ENCODE results near the gene MED31. TPM values are rescaled to one million over a fixed set of nuclear protein-coding genes. Genes with fewer than 3 reads are reported as not detected.

The MED31 gene
- 10 to 100 TPM in 1 of 2 donors, 1 to 10 TPM in 1; 8.3 to 10.7 TPM for total RNA-seq

DNA sequence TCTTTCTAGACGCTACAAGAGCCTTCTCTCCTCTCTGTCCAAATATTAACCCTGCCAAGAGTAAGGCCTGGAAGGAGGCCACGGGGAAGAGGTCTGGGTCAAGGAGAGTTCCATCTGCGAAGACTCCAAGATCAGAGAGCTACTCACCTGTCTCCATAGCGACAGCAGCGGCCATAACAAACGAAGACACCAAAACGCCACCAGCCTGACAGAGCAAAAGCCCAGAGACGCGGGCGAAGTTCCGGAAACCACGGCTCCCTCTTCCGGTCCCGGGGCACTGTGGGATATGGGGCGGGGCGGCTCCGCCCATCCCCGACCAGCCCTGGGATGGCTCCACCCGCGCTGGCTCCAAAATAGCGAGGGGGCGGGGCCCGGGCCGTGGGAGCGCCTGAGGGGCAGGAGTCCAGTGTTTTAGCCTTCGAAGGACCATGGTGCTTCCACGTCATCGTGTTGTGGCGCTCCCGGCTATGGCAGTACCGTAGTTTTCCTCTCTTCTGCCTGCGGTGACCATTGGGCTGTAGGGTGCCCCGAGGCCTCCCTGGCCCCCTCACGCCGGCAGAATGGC lies at the start of gene MED31, which contains the start of gene C17orf100:
Gene MED31 (minus strand): TSS at position 252 of the 565 bp plus-strand sequence. CDS start 77 bp downstream, at position 175.
Gene C17orf100 (plus strand): TSS at position 409 of the 565 bp plus-strand sequence. CDS start 152 bp downstream, at position 561.
- peak; percentile 90 for DNase-seq (ENCODE audit: low spot score)
- TF ChIP-seq, protein P1, sequence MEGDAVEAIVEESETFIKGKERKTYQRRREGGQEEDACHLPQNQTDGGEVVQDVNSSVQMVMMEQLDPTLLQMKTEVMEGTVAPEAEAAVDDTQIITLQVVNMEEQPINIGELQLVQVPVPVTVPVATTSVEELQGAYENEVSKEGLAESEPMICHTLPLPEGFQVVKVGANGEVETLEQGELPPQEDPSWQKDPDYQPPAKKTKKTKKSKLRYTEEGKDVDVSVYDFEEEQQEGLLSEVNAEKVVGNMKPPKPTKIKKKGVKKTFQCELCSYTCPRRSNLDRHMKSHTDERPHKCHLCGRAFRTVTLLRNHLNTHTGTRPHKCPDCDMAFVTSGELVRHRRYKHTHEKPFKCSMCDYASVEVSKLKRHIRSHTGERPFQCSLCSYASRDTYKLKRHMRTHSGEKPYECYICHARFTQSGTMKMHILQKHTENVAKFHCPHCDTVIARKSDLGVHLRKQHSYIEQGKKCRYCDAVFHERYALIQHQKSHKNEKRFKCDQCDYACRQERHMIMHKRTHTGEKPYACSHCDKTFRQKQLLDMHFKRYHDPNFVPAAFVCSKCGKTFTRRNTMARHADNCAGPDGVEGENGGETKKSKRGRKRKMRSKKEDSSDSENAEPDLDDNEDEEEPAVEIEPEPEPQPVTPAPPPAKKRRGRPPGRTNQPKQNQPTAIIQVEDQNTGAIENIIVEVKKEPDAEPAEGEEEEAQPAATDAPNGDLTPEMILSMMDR (IDR thresholded peaks at IDR 0.05) = peak in 2 of 4 experiments; percentile 11 to 19
- TF ChIP-seq POLR2A (IDR thresholded peaks at IDR 0.05) (peak; percentile 67), POLR2AphosphoS5 (IDR thresholded peaks at IDR 0.05) (peak; percentile 96)
- H3K4me1 ChIP-seq (replicated peaks) = peaks cover 11% of the 10 kb centered on the region
- peak within 1 kb of the TSS; percentile 70 to 71 for H3K4me3 ChIP-seq
- no peaks in the 10 kb centered on the region for H3K36me3 ChIP-seq
- no peaks in the 10 kb centered on the region for H3K9me3 ChIP-seq
- intact Hi-C loops (cut with DNase I) = loop anchor here (5.0 kb wide), 1 partner anchor 366 kb away; no protein-coding TSS in a partner anchor
- H3K27ac ChIP-seq = peak within 1 kb of the TSS; percentile 80 to 84
- peaks cover 2% of the 10 kb centered on the region for H3K27me3 ChIP-seq (replicated peaks; ENCODE audit: insufficient read depth)
- WGBS = 1% methylated on average over 25 of the region's 35 CpGs

DNA sequence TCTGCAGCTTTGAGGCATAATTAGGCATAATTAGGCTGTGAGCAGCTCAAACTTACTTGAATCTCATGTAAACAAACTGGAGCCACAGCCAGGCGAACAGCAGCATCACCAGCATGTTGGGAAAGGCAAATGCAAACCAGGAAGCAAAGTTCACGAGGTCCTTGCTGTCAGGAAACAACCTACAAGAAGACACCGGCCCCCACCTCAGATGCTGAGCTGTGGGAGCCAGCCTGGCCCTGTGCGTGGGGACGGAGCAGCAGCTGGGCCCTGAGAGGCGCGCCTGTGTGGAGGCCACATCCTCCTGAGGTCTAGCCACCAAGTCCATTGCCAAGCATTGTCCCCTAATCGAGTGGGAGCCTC lies 49.5 kb upstream of the MED31 start:
- no peaks in the 10 kb centered on the region for H3K27me3 ChIP-seq (replicated peaks; ENCODE audit: insufficient read depth)
- H3K27ac ChIP-seq = no peak overlapping the region

DNA sequence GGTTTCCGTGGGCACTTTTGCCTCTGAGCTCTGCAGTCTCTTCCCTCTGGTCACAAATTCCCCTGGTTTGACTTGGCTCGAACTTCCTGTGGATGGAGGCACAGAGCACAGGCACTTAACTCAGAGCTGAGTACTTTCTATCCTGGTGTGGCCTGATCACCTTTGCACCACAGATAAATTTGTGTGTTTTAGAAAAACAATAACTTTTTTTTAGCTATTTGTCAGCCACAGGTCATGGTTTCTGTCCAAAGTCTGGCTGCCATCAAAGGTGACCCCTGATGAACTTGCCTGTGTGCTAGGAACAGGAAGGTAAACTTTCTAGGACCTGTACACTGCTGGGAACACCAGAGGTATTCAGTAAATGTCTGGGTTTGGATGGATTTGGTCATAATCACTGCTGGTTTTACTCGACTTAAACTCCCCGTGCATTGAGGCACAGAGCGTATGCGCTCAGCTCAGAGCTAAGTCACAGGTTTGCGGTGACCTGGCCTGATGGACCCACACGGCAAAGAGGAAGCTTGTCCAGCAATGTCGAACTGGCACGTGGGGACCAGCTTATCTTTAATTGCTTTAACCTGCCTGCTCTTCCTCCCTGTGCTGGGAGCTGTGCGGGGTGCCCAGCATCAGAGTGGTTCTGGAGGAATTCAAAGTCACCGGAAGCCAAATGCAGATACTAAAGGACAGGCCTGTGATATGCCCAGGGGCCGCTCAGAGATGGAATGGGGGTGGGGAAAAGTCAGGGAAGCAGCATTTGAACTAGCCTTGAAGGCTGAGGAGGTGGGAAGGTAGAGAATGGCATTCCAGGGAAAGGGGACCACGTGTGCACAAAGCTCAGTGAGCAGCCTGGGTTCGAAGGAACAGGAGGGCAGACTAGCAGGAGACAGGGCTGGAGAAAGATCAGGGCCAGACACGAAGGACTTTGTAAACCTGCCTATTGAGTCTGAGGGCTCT lies 48.9 kb upstream of the MED31 start:
- Histone ChIP-seq H3K4me3 (no peak overlapping the region), H3K27me3 (replicated peaks; ENCODE audit: insufficient read depth) (no peaks in the 10 kb centered on the region), H3K4me1 (replicated peaks) (no peaks in the 10 kb centered on the region), H3K36me3 (no peaks in the 10 kb centered on the region), H3K27ac (no peak overlapping the region), H3K9me3 (no peaks in the 10 kb centered on the region)
- DNase-seq (ENCODE audit: low spot score) = no peak
- TF ChIP-seq, protein P1 (IDR thresholded peaks at IDR 0.05) = no peak
- no peak for TF ChIP-seq POLR2AphosphoS5 (IDR thresholded peaks at IDR 0.05)
- intact Hi-C loops (cut with DNase I) = no loop called here
- WGBS = 69% methylated on average over 16 of the region's 16 CpGs

More for the DNA sequence above, 49.5 kb upstream of the MED31 start:
- intact Hi-C loops (cut with DNase I) = no loop called here
- TF ChIP-seq POLR2A (IDR thresholded peaks at IDR 0.05) (no peak), POLR2AphosphoS5 (IDR thresholded peaks at IDR 0.05) (no peak)
- TF ChIP-seq, protein P1 (IDR thresholded peaks at IDR 0.05) = no peak
- no peaks in the 10 kb centered on the region for H3K36me3 ChIP-seq
- no peaks in the 10 kb centered on the region for H3K4me1 ChIP-seq (replicated peaks)
- no peak for DNase-seq (ENCODE audit: low spot score)
- 86% methylated on average over 8 of the region's 8 CpGs for WGBS
- H3K9me3 ChIP-seq = no peaks in the 10 kb centered on the region
- no peak overlapping the region for H3K4me3 ChIP-seq

DNA sequence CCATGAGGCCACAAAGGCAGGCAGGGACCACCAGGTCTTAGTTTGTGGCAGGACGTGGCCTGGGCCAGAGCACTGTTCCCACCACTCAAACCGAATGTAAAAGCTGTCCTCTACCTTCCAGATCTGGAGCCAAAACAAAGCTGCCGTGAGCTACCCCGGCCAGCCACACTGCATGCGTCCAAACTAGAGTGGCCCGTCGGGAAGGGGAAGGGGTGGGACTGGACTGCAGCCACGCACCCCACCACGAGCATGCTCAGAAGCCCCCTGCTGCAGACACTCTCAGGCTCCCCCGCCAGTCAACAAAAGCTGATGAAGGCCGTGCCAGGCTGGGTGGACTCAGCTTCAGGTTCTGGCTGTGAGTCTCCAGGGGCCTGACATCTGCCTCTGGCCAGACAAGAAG lies 46.6 kb upstream of the MED31 start:
- WGBS = 71% methylated on average over 11 of the region's 11 CpGs

DNA sequence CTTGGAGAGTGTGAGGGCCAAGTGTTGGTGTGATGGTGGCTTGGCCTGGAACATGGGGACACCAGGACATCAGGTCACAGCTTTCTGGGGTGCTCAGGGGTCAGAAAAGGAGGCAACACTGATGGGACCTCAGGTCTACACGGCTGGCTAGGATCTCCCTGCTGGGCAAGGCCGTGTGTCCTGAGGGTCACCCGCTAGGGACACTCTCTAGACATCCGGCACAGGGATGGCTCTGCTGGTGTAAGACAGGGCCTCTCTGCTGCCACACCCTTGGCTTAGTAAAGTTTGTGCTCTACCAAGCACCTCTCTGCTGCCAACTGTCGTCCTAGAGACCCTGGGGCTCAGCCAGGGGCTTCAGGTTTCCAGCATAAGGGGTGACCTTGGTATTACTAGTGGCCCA lies 45.5 kb upstream of the MED31 start:
- DNase-seq (ENCODE audit: low spot score) = no peak
- no peaks in the 10 kb centered on the region for H3K9me3 ChIP-seq
- intact Hi-C loops (cut with DNase I) = no loop called here
- WGBS = 81% methylated on average over 5 of the region's 5 CpGs
- H3K4me1 ChIP-seq (replicated peaks) = no peaks in the 10 kb centered on the region
- H3K27me3 ChIP-seq (replicated peaks; ENCODE audit: insufficient read depth) = no peaks in the 10 kb centered on the region
- no peak overlapping the region for H3K4me3 ChIP-seq
- no peaks in the 10 kb centered on the region for H3K36me3 ChIP-seq
- H3K27ac ChIP-seq = no peak overlapping the region
- TF ChIP-seq, protein P1 (IDR thresholded peaks at IDR 0.05) = no peak
- TF ChIP-seq POLR2A (IDR thresholded peaks at IDR 0.05) (no peak), POLR2AphosphoS5 (IDR thresholded peaks at IDR 0.05) (no peak)

More for the DNA sequence above, 46.6 kb upstream of the MED31 start:
- H3K4me3 ChIP-seq = no peak overlapping the region
- H3K27ac ChIP-seq = no peak overlapping the region
- DNase-seq (ENCODE audit: low spot score) = no peak
- H3K4me1 ChIP-seq (replicated peaks) = no peaks in the 10 kb centered on the region
- H3K9me3 ChIP-seq = no peaks in the 10 kb centered on the region
- H3K27me3 ChIP-seq (replicated peaks; ENCODE audit: insufficient read depth) = no peaks in the 10 kb centered on the region
- TF ChIP-seq POLR2AphosphoS5 (IDR thresholded peaks at IDR 0.05) = no peak
- TF ChIP-seq POLR2A (IDR thresholded peaks at IDR 0.05) = no peak
- H3K36me3 ChIP-seq = no peaks in the 10 kb centered on the region
- intact Hi-C loops (cut with DNase I) = no loop called here
